Measurements from ENCODE around the gene MS4A6A.
"Not testable (repeated sequence)": the region's sequence is repeated elsewhere in the genome, so short reads cannot be mapped to it uniquely, and the experiment has no call there.

Gene MS4A6A

DNA sequence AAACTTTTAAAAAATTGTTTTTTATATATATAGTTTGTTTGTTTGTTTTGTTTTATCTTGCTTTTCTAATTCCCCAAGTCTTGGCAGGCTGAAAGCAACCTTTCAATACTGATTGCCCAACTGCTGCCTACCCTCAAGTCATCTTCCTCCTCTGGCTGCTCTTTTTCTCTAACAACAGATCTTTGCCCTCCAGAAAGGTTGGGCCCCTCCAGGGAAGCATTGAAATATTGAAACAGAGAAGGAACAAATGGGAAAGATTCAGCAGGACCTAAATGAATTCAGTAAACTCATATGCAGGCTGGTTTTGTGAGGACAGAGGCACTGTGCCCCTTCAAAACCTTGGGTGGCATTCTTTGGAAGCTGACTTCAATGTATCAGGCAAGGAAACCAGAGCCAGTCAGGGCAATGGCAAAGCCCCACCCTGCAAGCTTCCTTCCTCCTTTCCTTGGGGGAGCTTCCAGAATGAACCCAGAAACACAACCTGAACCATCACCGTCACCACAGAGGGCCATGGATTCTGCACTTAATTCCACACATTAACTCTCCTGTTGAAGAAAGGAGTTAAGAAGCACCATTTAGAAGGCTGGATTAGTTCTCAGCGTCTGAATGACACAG, 815 bp upstream of the MS4A6A start:
- DNase-seq, result peak; percentile 32

DNA sequence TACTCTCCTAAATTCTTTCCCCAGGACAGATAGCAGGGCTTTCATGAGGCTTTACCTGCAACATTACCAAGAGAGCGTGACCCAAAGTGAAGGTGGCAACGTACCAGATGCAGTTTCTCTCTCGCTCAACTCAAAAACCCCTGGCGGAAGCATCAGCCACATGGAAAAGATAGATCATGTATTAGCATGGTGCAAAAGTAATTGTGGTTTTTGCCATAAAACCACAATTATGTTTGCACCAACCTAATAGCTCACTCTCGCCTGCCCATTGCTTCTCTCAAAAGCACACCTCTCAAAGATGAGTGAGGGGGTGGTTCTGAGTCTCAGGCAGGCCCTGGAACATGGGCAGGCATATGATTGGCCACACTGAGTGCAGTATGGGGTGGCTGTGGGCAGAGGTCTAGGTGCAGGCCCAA, 7.0 kb downstream of the MS4A6A start:
- DNase-seq, result peak; percentile 62

DNA sequence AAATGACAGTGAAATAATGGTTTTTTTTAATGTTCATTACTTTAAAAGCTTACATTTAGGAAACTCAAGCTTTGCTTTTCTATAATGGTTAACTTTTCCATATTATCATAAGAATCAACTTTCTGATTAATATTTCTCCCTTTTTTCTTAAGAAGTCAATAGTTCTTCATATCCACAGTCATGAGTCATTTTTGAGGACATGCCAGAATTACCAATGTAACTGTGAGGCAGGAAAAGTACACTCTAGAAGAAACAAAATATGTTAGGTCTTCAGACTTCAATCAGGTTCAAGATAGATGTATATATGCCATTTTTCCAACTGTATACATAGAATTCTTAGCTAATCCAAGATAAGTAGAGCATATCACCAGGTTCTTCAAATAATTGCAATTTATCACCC, 10.9 kb downstream of the MS4A6A start:
- no peak for DNase-seq

DNA sequence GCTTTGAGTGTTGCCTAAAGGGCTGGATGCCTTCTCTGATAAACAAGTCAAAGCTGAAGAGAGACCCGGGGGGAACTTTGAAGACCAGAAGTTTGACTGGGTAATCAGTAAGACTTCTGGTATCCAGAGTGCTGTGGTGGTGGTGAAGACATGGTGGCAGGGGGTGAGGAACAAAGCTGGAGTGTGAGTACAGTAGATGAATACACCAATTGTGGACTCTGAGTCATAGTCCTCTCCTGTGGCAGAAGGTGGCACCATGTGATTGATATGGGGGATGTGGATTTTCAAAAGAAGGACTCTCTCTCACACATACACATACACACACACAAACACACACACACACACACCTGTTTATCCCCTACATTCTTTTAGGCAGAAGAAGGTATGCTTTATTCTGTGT, 12.3 kb downstream of the MS4A6A start:
- DNase-seq, result no peak

DNA sequence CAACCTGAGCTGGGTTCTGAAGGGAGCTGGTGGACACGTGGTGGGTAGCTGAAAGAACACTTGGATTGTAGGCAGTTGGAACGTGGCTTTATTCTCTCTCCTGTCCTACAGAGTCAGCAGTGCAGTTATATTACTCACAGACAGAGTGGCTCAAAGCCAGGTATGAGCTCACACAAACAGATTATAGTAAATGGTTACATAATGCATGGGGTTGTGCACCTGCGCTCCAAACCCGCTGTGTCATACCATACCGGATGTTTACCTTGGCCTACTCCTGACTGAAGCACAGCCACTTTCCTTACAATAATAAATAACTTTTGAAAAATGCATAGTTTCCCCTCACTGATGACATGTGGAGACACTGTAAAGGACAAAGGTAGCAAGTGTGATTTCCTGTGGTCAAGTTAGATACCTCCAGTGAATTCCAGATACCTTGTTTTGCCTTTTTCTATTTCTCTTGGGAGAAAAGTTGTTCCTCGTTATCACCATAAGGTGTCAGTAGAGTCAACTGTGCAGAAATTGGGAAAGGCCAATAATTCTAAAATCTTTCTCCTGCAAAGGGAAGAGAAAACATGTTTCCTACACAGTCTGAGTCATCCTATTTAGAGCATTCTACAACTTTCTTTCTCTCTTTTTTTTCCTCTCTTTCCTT, 13.5 kb downstream of the MS4A6A start:
- DNase-seq, result peak; percentile 58

DNA sequence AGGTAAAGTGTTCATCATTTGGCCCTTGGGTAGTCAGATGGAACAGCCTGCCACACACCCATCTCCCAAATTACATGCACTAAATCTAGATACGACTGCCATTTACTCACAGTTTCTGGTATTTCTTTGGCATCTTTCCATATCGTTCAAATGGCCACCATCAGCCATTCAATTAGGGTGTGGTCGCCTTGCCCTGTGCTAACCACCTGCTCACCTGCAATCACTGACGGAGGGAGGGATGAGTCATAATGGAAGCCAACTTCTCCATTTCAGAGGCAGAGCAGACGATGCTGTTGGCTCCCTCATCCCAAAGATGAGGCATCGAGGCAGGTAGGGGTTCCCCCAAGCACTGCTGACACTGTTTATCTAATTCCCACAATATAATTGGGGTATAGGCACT, 14.6 kb downstream of the MS4A6A start:
- no peak for DNase-seq

DNA sequence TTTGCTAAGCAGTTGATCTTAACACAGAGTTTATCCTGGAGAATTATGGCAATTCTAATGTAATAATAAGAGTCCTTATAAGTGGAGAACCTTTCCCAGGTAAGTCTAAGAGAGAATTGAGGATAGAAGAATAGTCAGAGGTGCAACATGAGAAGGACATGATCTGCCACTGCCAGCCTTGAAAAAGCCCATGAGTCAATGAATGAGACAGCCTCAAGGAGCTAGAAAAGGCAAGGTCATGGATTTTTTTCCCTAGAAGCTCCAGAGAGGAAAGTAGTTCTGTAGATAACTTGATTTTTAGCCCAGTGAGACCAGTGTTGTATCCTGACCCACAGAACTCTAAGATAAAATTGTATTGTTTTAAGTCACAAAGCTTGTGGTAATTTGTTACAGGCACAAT, 16.9 kb downstream of the MS4A6A start:
- DNase-seq, result no peak

DNA sequence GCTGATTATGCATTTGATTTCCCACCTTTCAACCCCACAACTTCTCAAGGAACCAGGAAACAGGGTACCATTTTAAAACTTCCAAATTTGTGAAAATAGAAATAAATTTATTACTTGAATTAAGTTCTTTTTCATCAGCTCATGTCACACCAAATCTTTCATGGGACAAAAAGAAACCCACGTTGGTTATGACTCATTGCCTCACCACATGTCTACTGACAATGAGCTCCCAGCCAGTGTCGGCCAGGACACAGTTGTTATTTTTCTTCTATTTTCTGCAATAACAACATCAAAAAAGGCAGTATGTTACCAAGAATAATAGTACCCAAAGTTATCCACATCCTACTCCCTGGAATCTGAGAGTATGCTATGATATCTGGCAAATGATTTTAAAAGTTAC, 17.3 kb downstream of the MS4A6A start:
- DNase-seq, result no peak

DNA sequence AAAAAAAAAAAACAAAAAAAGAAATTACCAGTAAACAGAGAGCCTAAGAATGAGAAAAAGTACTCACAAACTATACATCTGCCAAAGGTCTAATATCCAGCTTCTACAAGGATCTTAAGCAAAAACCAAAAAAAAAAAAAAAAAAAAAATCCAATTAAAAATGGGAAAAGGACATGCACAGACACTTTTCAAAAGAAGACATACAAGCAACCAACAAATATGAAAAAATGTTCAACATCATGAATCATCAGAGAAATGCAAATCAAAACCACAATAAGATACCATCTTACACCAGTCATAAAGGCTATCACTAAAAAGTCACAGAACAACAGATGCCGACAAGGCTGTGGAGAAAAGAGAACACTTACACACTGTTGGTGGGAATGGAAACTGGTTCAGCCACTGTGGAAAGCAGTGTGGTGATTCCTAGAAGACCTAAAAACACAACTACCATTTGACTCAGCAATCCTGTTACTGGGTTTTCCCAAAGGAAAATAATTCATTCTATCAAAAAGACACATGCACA, 18.3 kb downstream of the MS4A6A start:
- DNase-seq, result no peak

DNA sequence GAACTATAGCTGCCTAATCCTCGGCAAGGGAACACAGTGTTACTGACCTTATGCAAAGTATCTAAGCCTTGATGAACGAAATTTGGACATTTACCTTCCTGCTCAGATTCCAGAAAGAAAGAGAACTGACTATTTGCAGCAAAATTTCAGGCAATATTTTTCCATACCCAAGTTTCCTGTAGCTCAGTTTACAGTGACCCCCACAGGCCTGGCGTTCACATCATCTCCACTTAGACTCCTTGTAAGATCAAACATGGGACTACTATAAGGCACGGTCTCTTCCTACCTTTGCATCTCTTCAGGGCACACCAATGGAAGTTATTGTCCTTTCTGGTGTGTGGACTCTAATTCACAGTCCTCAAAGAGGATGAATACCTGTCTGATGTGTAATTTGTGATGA, 21.1 kb downstream of the MS4A6A start:
- DNase-seq, result no peak

DNA sequence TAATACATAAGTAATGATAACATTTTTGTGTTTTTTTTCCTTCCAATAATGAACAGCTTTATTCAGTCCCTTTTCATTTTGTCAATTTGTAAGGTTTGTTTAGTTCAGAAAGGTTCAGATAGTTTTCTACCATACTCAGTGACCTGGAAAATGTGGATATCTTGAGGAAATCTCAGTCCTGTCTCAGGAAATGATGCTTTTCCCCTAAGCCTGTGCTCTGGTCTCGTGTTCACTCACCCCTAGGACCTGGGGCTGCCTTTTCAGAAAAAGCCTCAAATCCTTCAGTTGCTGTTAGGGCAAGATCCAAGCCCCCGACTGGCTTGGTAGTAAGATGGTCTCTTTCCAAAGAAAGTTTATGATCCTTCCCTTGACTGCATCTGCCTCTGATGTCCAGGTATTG, 21.8 kb downstream of the MS4A6A start:
- DNase-seq, result no peak

DNA sequence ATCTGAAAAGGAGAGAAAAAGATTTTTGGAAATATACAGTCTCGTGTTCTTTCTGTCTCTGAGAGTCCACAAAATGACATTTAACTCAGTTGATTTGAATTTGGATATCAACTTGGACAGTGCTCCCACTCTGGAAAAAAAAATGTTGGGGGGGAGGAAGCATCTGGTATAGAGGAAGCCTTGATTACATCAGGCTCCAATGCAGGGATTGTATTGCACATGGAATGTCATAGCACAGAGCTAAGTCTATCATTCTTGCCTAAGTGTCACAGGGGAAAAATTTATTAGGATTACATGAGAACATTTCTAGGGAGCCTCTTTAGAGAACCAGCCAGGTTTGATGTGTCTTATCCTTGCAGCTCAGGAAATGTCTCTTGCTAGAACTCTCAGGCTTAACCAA, 23.0 kb downstream of the MS4A6A start:
- no peak for DNase-seq

DNA sequence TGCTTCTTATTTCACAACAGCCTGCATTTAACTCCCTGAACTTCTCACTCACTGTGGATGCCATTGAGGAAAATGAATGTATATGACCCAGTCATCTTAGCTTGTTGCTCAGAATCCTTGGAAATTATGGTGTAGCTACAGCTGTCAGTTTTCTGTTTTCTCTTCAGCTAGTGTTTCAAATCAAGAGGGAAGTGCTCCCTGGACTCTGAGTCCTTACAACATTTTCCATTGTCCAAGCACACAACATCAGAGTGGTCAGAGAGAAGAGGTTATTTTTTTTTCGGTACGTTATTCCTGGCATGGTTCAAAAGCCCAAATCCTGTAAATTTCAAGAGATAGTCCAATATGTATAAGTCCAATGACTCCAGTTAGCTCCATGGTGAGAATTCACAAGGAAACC, 23.6 kb downstream of the MS4A6A start:
- no peak for DNase-seq

DNA sequence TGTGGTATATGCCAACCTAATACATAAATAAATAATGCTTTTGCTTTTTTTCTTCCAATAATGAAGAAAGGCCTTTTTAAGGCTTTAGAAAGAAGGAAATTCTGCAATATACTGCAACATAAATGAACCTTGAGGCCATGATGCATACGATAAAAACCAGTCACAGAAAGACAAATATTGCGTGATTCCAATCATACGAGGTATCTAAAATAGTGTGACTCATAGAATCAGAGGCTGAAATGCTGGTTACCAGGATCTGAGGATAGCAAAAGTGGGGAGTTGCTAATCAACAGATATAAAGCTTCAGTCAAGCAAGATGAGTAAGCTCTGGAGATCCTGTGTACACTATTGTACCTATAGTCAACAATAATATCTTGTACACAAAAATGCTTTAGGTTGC, 24.2 kb downstream of the MS4A6A start:
- peak; percentile 19 for DNase-seq

DNA sequence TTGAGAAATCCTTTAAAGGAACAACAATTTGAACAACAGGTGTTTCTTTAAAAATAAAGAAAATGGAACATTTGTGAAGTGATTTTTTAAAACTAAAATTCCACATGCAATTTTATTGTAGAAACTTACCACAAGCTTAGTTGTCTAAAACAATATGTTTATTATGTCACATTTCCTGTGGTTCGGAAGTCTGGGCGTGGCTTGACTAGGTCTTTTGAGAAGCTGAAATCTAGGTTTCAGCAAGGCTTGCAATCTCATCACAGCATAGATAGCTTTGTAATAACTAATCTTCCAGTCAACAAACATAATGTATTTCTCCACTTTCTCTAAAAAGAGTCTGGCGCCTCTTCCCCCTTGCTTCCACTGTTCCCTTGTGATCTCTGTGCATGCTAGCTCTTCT, 27.0 kb downstream of the MS4A6A start:
- DNase-seq, result peak; percentile 55

DNA sequence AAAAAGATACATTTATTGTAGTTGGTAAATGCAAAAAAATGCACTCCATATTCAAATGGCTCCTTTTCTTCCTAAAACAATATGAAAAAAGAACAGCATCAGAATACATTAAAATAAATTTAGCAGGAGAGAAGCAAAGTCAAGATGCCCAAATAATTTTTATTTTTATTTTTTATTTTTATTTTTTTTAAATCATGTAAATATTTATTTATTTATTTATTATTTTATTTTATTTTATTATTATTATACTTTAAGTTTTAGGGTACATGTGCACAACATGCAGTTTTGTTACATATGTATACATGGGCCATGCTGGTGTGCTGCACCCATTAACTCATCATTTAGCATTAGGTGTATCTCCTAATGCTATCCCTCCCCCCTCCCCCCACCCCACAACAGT, 30.2 kb downstream of the MS4A6A start:
- DNase-seq, result not testable (repeated sequence)

DNA sequence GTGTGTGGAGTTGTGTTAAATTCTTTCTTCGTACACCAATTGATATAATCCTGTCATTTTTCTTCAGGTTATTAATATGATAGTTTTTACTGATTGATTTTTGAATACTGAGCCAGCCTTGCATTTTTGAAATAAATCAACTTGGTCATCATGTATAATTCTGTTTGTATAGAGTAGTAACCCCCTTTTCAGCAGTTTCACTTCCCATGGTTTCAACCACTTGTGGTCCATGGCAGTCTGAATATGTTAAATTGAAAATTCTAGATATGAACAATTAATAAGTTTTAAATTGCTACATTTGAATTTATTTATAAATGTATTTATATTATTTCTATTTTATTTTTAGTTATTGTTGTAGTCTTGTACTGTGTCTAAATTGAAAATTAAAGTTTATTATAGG, 32.6 kb downstream of the MS4A6A start:
- DNase-seq, result no peak

DNA sequence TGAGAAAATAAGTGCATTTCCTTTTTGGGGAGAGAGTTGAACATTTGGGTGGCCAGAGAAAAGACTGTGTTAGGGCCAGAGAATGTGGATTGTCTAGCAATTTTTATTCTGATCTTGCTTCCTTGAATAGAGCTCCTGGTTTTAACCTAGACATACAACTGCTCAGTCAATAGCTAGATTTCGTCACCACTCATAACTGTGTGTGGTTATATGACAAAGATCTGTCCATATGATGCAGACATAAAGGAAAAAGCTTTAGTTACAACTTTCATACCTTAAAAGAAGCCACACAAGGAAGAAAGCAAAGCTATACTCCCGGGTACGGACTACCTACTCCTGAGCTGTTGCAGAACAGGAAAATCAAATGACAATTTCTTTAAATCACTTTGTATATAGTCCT, 37.2 kb downstream of the MS4A6A start:
- peak; percentile 45 for DNase-seq

DNA sequence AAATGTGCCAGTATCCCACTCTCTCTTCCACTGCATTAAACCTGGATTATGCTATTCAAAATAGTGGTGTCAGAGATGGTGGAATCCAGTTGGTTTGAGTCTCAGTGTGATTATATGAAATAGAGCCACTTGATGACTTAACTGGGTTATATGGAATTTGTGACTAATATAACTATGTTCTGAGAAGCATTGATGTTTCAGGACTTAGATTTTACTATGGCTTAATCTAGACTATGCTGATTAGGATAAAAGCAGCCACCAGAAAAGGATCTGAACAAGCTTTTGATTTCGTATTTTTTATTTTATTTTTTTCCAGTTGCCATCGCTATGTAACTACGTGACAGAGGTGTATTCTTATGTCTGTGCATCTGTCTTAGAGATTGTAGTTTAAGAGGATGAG, 39.1 kb downstream of the MS4A6A start:
- no peak for DNase-seq

DNA sequence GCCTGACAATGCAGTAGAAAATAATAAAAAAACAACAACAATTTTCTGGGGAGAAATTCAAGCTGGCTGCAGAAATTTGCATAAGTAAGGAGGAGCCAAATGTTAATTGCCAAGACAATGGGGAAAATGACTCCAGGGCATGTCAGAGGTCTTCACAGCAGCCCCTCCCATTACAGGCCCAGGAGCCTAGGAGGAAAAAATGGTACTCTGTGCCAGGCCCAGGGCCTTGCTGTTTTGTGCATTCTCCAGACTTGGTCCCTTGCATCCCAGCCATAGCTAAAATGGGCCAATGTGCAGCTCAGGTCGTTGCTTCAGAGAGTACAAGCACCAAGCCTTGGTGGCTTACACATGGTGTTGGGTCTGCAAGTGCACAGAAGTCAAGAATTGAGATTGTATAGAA, 49.0 kb downstream of the MS4A6A start:
- no peak for DNase-seq

DNA sequence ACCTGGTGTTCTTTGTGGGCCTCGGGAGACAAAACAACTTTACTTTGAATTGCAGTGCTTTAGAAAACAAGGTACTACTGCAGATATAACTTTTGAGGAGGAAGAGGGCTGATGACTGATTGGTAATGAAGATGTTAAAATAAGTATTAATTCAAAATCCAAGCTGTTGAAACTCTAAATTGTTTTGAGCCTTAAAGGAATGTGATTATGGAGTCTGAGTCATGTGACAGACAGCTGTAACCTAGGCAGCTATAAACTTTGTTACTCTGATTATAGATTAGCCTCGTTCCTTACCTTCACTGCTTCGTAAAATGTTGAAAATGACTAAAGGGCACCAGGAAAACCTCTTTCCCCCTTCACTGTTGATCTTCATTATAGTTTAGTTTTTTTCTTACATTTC, 51.0 kb downstream of the MS4A6A start:
- DNase-seq, result no peak

DNA sequence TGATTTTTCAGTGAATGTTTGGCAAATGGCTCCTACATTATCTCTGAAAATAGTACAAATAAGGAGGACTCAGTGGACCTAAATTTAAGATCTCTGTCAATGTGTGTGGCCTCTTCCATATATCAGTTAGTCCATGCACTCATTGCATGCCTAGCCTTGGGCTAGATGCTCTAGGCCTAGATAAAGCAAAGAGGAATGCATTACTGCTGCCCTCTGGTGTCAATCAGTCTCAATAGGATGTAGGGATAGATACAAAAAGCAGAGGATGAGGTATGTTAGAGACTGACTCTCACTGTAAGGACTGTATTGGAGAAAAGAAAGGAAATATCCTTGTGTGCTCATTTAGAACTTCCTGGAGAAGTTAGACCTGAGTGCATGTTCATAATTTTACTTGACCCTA, 52.4 kb downstream of the MS4A6A start:
- DNase-seq, result peak; percentile 91

DNA sequence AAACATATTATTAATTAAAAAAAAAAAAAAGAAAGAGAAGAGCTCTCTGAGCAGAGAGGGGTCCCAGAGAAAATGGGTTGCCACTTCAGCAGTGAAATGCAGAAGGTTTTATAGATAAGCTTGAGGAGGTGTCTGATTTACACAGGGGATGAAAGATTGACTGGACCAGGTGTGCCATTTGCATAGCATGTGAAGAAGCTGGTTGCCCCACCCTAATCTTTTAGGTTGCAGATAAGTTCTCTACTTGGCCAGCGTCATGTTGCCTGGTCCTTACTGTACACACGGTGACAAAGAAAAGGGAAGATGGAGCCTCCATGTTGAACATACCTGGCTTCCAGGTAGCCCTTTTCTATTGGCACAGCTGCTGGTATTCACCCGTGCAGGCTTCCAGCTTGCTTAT, 53.0 kb downstream of the MS4A6A start:
- DNase-seq, result peak; percentile 28

DNA sequence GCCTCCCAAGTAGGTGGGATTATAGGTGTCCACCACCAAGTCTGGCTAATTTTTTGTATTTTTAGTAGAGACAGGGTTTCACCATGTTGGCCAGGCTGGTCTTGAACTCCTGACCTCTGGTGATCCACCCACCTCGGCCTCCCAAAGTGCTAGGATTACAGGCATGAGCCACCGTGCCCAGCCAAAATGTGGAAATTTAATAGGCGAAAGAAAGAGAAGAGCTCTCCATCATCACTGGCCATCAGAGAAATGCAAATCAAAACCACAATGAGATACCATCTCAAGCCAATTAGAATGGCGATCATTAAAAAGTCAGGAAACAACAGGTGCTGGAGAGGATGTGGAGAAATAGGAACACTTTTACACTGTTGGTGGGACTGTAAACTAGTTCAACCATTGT, 54.0 kb downstream of the MS4A6A start:
- DNase-seq, result not testable (repeated sequence)

DNA sequence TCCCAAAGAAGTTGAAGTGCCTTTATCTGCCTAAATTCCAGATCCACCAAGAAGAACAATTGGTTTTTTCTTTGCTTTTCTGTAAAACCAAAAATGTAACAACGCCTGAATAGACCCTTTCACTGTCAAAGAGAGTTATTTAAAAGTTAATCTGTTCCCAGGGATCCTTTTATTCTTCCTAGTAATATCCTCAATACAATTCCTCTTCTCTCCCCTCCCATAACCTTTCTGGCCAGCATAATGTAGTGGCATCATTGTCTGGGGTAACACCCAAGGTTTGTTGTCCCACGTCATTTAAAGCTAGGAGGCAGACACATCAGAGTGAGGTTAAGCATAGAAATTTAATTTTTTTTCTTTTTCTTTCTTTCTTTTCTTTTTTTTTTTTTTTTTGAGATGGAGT, 54.5 kb downstream of the MS4A6A start:
- no peak for DNase-seq

All from hematopoietic multipotent progenitor cell treated with erythropoietin and hydrocortisone succinate and interleukin-3 and kit ligand, for 4 days (in vitro differentiated cells).